Measurements from ENCODE around the gene CUBN. TPM values are rescaled to one million over a fixed set of nuclear protein-coding genes. Genes with fewer than 3 reads are reported as not detected.
A peak's percentile ranks its signal among the peaks of the same experiment; 100 is the strongest.

Gene CUBN
- total RNA-seq, 1 experiment from 2014 or later = 1.3 TPM

- ATAC-seq = no peak
- Histone ChIP-seq H3K4me3 (ENCODE audit: low read depth in 2 of 2, low read length in 2 of 2) (no peak overlapping the region), H3K9me3 (ENCODE audit: control insufficient read depth, insufficient read depth, low read depth, low read length) (no peaks in the 10 kb centered on the region), H3K36me3 (ENCODE audit: control insufficient read depth, insufficient read depth, low read length) (no peaks in the 10 kb centered on the region; the same call in 1 of the 2 replicates), H3K4me1 (ENCODE audit: control insufficient read depth, insufficient read depth, low read length) (peaks cover 37% of the 10 kb centered on the region), H3K27me3 (ENCODE audit: control insufficient read depth, insufficient read depth, low read length) (no peaks in the 10 kb centered on the region), H3K27ac (ENCODE audit: low read length) (peak overlapping the region; percentile 93)
- ChIA-PET POLR2A (no interaction called here), CTCF (no interaction called here)
- no TSS peak for BruUV-seq (replicated peaks)
- no peak for DNase-seq (ENCODE audit: low read depth, low spot score)
- TF ChIP-seq POLR2AphosphoS5 (IDR thresholded peaks at IDR 0.05; ENCODE audit: low read depth, low read length) (no peak), TCF7L2 (IDR thresholded peaks at IDR 0.05; ENCODE audit: low read depth, low read length) (no peak), SIN3A (IDR thresholded peaks at IDR 0.05; ENCODE audit: borderline replicate concordance, insufficient read depth, low read depth, low read length) (no peak), REST (IDR thresholded peaks at IDR 0.05; ENCODE audit: insufficient read depth in 1 of 2, low read depth in 2 of 2, low read length in 1 of 2) (no peak), CTCF (IDR thresholded peaks at IDR 0.05) (no peak)
- intact Hi-C loops (cut with micrococcal nuclease; ENCODE audit: unreplicated experiment) = loop anchor here (10.0 kb wide), 1 partner anchor 111 kb away; no protein-coding TSS in a partner anchor
- in situ Hi-C loops (cut with HindIII; ENCODE audit: low pct_unique_long_range_greater_than_20kb, low sequenced_read_pairs) = no loop called here
These were observed 46.5 kb upstream of the CUBN start for GRCh38 chr10:17176091-17176490.

GRCh38 chr10:17175551-17175950, 45.9 kb upstream of the CUBN start:
- DNase-seq (ENCODE audit: low read depth, low spot score) (no peak), ATAC-seq (peak; percentile 78)
- peak overlapping the region; percentile 93 for H3K27ac ChIP-seq (ENCODE audit: low read length)
- no TSS peak for BruUV-seq (replicated peaks)
- H3K27me3 ChIP-seq (ENCODE audit: control insufficient read depth, insufficient read depth, low read length) = no peaks in the 10 kb centered on the region
- intact Hi-C loops (cut with micrococcal nuclease; ENCODE audit: unreplicated experiment) (loop anchor here (10.0 kb wide), 1 partner anchor 111 kb away; no protein-coding TSS in a partner anchor), in situ Hi-C loops (cut with HindIII; ENCODE audit: low pct_unique_long_range_greater_than_20kb, low sequenced_read_pairs) (no loop called here)
- H3K4me1 ChIP-seq (ENCODE audit: control insufficient read depth, insufficient read depth, low read length) = peaks cover 37% of the 10 kb centered on the region
- TF ChIP-seq REST (IDR thresholded peaks at IDR 0.05; ENCODE audit: insufficient read depth in 1 of 2, low read depth in 2 of 2, low read length in 1 of 2) (no peak), CTCF (IDR thresholded peaks at IDR 0.05) (no peak), TCF7L2 (IDR thresholded peaks at IDR 0.05; ENCODE audit: low read depth, low read length) (no peak), SIN3A (IDR thresholded peaks at IDR 0.05; ENCODE audit: borderline replicate concordance, insufficient read depth, low read depth, low read length) (no peak), POLR2AphosphoS5 (IDR thresholded peaks at IDR 0.05; ENCODE audit: low read depth, low read length) (no peak)
- ChIA-PET POLR2A (no interaction called here), CTCF (no interaction called here)
- no peaks in the 10 kb centered on the region for H3K9me3 ChIP-seq (ENCODE audit: control insufficient read depth, insufficient read depth, low read depth, low read length)
- no peaks in the 10 kb centered on the region; the same call in 1 of the 2 replicates for H3K36me3 ChIP-seq (ENCODE audit: control insufficient read depth, insufficient read depth, low read length)
- peak overlapping the region in 1 of 2 experiments; percentile 13; a peak in 3 of 4 replicates for H3K4me3 ChIP-seq (ENCODE audit: low read depth in 2 of 2, low read length in 2 of 2)

All from Panc1 (cell line).